RPMI7951 (cell line): ENCODE data around the gene CCDC196. TPM values are rescaled to one million over a fixed set of nuclear protein-coding genes. Genes with fewer than 3 reads are reported as not detected.

ENCODE experiments used
- DNase-seq: peaks from one replicate; pipeline ENCODE4 v3.0.0-alpha.2; 2012; ENCODE audit warnings: low read depth
- total RNA-seq: library from RNA; depleted of rRNA; stranded (reverse); fragments of >200 nt; shearing (Covaris generic); gene quantifications from 2 replicates; pipeline ENCODE4 v1.2.3, GENCODE V29; 2014; rRNA removed

CCDC196 gene, protein sequence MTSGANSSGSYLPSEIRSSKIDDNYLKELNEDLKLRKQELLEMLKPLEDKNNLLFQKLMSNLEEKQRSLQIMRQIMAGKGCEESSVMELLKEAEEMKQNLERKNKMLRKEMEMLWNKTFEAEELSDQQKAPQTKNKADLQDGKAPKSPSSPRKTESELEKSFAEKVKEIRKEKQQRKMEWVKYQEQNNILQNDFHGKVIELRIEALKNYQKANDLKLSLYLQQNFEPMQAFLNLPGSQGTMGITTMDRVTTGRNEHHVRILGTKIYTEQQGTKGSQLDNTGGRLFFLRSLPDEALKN
- total RNA-seq = not detected in 2 replicates

DNA sequence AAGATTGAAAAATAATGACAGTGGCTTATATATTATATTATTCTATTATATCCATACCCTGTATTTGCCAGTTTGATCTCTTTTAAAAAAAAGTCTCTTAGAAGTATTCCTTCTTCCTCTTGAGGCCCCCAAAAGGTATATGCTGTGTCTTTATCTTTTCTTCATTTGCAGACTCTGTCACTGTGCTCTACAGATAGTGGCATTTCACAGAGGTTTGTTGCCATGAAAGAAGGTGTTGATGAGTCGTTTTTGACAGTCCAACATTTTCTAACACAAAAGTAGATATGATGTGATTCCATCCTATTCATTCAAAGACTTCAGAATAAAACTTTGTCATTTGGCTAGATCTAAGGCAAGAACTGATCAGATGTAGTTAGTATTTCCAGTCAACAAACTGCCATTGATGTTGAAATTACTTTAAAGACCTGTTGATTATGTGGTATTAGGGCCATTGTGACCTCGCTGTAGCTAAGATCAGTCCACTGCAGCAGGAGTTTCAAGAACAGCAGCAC is at the start of gene CCDC196:
Gene CCDC196, plus strand, starts transcription at position 462 of the 512 bp plus-strand sequence. CDS start 132 bp downstream, outside the sequence.
- no peak for DNase-seq

DNA sequence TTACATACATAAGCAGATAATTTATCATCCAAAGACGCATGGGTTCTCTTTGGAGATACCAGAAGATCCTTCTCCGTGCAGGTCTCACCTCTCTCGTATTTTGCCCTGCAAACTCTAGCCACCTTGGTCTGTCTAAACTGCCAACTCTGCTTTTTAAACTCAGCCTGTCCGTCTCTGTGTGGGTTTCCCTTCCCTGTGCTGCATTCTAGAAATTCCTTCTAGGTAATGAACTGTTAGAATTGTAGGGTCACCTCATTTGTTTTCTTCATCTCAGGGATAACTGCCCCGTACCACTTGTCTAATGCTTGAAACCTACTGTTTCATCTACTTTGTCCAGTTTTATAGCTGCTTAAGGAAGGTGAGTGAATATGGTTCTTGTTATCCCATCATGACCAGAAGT is 45.4 kb upstream of the CCDC196 start:
- DNase-seq = no peak

DNA sequence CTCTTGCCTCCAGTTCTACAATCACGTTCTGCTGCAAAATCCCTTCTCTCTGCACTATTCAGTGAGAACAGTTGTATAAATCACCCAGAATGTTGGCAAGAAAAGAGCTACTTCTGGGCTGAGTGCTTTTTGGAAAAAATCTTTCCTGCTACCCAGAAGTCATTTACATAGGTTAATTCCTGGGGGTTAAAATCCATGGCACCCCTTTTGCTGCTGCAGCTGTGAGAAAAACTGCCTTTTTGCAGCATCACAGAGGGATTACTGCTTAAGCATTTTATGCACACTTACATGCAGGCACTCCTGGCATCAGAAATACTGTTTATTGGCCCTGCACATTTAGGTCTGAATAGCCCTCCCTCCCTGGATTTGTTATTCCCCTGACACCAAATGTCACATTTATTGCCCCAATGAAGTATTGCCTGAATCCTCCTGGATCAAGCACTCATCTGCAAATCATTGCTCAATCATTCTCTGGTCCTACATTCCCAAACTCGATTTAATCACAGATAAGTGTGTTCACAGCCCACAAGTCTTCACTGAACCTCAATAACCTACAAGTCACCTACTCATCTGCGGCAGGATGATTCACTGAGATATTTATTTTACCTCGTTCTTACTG is 43.1 kb upstream of the CCDC196 start:
- DNase-seq = no peak

GRCh38 chr14:66443785-66444184 is 42.4 kb upstream of the CCDC196 start:
- no peak for DNase-seq

DNA sequence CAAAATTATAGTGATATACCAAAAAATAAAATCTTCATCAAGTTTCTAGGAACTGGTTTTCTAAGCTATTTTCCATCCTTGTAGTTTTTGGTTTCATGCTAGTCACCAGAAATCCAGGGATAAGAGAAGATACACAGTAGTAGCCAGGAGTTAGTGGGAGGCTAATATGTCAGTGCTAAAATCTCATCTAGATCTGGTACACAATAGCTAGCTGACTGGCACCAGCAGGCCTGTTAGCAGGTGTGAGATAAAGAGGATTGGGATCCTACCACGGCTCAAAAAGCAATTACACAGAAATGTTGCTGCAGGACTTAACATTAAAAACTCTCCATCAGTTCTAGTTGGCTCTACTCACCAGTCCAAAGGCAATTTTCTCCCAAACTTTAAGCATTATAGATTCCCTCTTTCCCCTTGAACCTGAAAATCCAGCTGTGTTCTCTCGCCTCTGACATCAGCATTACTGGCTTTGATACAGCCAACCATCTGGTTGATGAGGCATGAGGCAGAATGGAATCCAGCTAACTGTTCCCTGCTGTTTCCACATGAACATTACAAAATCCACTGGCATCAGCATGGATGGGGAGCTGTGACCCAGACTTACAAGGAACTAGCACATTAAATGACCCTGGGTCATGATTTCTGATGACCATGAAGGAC is 41.8 kb upstream of the CCDC196 start:
- DNase-seq = no peak

- DNase-seq = no peak
Observed at GRCh38 chr14:66445936-66446335, 40.2 kb upstream of the CCDC196 start.

- no peak for DNase-seq
Observed at GRCh38 chr14:66453469-66453868, 32.7 kb upstream of the CCDC196 start.

- DNase-seq = no peak
Observed at GRCh38 chr14:66459603-66460002, 26.6 kb upstream of the CCDC196 start.

DNA sequence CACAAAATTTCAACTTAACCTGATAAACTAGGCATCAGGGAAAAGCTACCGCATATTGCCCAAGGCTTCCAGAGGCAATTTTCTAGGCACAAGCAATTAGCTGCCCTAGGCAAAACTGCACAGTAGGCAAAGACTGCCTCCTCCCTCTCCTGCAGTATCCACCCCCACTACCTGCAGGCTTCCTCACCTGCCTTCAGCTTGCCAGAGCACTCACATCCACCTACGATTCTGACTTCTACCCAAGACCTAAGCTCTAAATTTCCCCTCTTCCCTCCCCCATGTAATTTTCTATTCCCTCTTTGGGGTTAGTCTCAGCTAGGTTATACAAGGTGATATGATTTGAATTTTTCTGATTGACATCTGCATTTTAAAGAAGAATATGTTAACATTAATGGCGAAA is 21.9 kb upstream of the CCDC196 start:
- no peak for DNase-seq

DNA sequence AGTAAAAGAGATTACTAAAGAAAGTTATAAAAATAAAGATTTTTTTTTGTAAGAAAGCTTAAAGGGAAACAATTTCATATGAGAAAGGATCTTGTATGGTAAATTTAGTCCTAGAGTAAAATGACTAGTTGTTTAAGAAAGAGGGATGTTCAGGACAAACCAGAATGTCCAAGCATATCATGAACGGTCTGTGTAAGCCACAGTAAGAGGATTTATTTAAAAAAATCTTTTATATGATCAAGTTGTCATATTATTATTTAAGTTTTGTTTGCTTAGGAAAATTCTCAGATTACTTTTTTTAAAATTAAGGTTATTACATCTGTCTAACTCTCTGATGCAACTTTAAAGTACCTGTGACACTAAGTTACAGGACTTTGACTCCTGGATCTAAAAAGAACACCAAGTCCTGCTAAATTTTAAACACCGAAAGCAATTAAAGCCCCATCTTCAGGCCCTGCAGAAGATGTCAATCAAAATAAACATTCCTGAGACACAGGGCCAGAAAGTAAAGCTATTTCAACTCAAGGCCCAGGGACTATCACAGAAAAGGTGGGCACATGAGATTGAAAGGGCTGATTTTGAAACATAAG is 17.3 kb upstream of the CCDC196 start:
- no peak for DNase-seq

DNA sequence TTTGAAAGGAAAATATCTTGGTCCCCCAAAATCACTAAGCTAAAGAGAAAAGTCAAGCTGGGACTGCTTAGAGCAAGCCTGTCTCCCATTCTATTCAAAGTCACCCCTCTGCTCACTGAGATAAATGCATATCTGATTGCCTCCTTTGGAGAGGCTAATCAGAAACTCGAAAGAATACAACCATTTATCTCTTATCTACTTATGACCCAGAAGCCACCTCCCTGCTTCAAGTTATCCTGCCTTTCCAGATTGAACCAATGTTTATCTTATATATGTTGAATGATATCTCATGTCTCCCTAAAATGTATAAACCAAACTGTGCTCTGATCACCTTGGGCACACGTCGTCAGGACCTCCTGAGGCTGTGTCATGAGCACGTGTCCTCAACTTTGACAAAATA is 14.6 kb upstream of the CCDC196 start:
- DNase-seq = no peak

GRCh38 chr14:66472251-66472650 is 13.9 kb upstream of the CCDC196 start:
- no peak for DNase-seq

DNA sequence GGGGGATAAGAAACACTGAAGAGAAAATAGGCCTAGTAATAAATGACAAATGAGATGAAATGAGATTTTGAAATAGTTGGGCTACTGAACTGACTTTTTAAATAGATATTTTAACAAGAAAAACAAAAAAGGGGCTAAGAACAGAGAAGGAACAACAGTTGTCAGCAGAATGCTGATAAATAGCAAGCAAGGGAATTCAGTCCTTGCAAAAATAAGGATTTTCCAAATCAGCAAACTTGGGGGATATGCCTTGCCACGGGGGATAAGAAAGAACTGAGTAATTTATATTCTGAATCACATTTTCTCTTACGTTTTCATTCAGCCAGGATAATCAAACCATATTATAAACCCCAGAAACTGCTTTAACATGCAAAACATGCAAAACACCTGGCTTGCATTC is 12.9 kb upstream of the CCDC196 start:
- no peak for DNase-seq

- DNase-seq = peak; percentile 29
Observed at GRCh38 chr14:66476964-66477363, 9.2 kb upstream of the CCDC196 start.

DNA sequence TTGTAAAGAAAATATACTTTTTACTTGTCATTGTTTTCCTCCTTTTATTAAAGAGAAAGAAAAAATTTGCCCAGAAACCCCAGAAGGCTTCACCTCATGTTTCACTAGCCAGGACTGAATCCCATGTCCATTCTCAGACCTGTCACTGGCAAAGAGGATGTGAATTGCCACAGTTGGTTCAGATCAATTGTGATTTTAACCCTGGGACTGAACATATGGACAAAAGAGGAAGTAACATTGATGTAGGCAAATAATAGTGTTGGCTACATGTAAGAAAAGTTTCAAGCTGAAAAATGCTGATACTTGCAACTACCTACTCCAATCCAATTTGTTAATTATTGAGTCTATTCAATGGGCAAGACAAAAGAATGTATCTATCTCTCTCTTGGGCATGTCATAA is 8.6 kb upstream of the CCDC196 start:
- no peak for DNase-seq

DNA sequence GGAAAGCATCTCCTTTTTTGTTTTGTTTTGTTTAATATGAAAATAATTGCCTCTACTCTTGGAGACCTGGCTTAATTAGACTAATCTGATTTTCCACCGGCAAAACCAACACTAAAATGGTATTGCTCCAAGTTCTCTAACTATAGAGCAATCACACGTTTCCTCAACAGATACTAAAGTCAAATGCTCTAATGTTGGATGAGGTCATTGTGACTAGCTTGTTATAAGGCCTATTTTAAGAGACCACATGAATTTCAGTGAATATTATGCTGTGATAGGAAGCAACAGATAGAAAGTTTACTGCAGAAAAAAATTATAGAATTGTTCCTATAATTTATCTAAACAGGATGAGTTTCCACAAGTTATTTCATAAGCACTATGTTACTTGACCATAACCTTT is 3.3 kb upstream of the CCDC196 start:
- no peak for DNase-seq

- DNase-seq = no peak
Observed at GRCh38 chr14:66483322-66483721, 2.8 kb upstream of the CCDC196 start.

DNA sequence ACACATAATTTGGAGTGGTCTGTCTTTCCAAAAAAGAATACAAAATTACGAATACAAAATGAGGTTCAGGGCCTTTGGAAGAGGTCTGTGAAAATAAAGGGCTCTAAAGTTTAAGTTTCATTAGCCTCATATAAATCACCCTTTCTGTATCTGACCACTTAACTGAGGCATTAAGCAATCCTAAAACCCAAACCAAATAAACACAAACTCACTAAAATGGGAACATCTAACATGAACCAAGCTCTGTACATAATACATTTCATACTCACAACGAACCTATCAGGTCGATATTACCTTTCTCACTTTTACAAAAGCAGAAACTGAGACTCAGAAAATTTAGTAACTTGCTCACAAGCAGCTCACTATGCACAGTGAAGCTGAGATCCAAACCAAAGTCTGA is 1.1 kb upstream of the CCDC196 start:
- DNase-seq = no peak

GRCh38 chr14:66487164-66487563 is 993 bp downstream of the CCDC196 start:
- no peak for DNase-seq

- no peak for DNase-seq
Observed at GRCh38 chr14:66490143-66491111, 4.3 kb downstream of the CCDC196 start.

DNA sequence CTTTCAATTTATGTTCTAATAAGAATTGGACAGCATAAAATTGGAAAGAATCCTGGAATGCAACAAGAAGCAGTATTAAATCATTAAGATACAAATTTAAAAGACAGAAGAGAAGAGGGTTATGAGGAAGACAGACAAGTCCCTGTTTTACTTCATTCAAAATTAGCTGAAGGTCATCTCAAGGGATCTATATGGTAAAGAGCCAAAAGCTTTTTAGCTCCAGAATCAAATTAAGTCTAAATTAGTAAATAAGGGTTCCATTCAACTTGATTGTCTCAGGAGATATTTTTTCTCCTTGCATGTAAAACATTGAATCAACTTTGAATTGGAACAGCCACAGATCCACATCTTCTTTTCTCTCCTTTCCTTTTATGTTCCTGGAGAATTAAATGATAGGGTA is 7.6 kb downstream of the CCDC196 start:
- no peak for DNase-seq
